Peyer's patch (tissue), 4 donors: ENCODE results near the gene AOPEP. TPM values are rescaled to one million over a fixed set of nuclear protein-coding genes. Genes with fewer than 3 reads are reported as not detected.

Experiments used
- DNase-seq, 3 donors: peaks; one replicate each; pipeline ENCODE4 v3.0.0-alpha.2; 2017 to 2019
- H3K27ac ChIP-seq, 4 donors: fragments of 200-600 bp; sonication (generic); one replicate each; pipeline ENCODE4 v1.5.1; 2016 to 2019
- H3K27me3 ChIP-seq, 2 donors: fragments of 200-600 bp; sonication (generic); one replicate each; pipeline ENCODE4 v1.5.1; 2019
- H3K36me3 ChIP-seq, 3 donors: fragments of 200-600 bp; sonication (generic); one replicate each; pipeline ENCODE4 v1.5.1; 2016 to 2019
- H3K4me1 ChIP-seq, 4 donors: fragments of 200-600 bp; sonication (generic); one replicate each; pipeline ENCODE4 v1.5.1; 2016 to 2019
- H3K4me3 ChIP-seq, 4 donors: fragments of 200-600 bp; sonication (generic); 1 replicate in 3 of 4; 2 replicates in 1 of 4; pipeline ENCODE4 v1.5.1; 2016 to 2019; ENCODE audit warnings: mild to moderate bottlenecking in 1 of 4
- H3K9me3 ChIP-seq, 4 donors: fragments of 200-600 bp; sonication (generic); one replicate each; pipeline ENCODE4 v1.5.1; 2016 to 2019; ENCODE audit warnings: mild to moderate bottlenecking in 1 of 4
- POLR2A ChIP-seq, 2 donors: fragments of 450-650 bp; IDR thresholded peaks; one replicate each; pipeline ENCODE4 v1.5.1; 2017; ENCODE audit warnings: antibody characterized with exemption in 2 of 2, mild to moderate bottlenecking in 2 of 2, moderate library complexity in 2 of 2
- total RNA-seq, 4 donors: library from RNA; depleted of rRNA; stranded (reverse); fragments of >200 nt; gene quantifications; one replicate each; pipeline ENCODE4 v1.1.0, GENCODE V29; 2016
- TF ChIP-seq, protein P1 (sequence below), 6 experiments: fragments of 450-650 bp in 4 of 6; fragments of 200-600 bp in 2 of 6; sonication (generic) in 1 of 6; IDR thresholded peaks; one replicate each; pipeline ENCODE4 v1.5.1; 2017 to 2019; ENCODE audit warnings: antibody characterized with exemption in 6 of 6, mild to moderate bottlenecking in 3 of 6, moderate library complexity in 1 of 6

The AOPEP gene
- total RNA-seq, 4 donors from 2014 or later = 83.5 to 272 (median 117) TPM

DNA sequence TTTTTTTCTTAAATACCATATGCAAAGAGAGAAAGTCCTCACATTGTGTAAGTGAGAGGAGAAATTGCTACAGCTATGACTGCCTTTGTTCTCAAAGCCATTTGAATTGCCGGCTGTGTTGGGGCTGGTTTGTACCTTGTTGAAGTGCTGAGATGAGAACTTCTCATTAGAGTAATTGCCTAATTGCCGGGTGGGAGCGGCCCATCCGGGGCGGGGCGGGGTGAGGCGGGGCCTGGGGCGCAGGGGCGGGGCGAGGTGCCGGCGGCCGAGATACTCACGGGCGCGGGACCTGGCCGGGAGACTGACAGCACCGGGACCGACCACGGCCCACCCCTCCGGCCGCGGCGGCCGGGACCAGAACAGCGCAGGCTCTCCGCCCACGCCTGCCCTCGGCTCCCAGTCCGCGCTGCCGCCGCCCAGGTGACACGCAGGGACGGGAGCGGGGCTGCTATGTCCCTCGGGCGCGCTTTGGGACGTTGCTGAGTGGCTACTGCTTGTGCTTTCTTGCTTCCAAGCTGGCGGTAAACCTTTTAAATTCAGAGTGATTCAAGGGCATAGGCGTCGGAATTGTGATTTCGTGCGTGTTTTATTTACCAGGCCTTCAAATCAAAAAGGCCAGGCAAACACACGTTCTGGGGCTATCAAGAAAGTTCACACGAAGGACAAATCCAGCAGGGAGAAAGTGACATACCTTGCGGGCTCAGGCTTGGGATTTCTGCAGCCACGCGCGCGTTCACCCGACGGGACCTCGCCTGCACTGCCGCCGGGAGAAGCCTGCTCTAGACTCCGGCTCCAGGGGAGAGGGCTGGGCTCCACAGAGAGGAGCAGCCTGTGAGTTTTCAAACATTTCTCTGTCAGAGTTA is 322.0 kb downstream of the AOPEP start:
- Histone ChIP-seq H3K4me1 (peaks cover 0 to 38% (median 4%) of the 10 kb centered on the region in 4 donors), H3K27me3 (no peaks in the 10 kb centered on the region), H3K9me3 (no peaks in the 10 kb centered on the region), H3K27ac (peak overlapping the region; percentile 64 to 89 (median 74)), H3K4me3 (peak overlapping the region; percentile 50 to 68 (median 56)), H3K36me3 (no peaks in the 10 kb centered on the region)
- DNase-seq = peak; percentile 47 to 93 (median 87)
- TF ChIP-seq POLR2A (IDR thresholded peaks at IDR 0.05) = peak; percentile 56 to 73
- TF ChIP-seq, protein P1, sequence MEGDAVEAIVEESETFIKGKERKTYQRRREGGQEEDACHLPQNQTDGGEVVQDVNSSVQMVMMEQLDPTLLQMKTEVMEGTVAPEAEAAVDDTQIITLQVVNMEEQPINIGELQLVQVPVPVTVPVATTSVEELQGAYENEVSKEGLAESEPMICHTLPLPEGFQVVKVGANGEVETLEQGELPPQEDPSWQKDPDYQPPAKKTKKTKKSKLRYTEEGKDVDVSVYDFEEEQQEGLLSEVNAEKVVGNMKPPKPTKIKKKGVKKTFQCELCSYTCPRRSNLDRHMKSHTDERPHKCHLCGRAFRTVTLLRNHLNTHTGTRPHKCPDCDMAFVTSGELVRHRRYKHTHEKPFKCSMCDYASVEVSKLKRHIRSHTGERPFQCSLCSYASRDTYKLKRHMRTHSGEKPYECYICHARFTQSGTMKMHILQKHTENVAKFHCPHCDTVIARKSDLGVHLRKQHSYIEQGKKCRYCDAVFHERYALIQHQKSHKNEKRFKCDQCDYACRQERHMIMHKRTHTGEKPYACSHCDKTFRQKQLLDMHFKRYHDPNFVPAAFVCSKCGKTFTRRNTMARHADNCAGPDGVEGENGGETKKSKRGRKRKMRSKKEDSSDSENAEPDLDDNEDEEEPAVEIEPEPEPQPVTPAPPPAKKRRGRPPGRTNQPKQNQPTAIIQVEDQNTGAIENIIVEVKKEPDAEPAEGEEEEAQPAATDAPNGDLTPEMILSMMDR (IDR thresholded peaks at IDR 0.05) = no peak

DNA sequence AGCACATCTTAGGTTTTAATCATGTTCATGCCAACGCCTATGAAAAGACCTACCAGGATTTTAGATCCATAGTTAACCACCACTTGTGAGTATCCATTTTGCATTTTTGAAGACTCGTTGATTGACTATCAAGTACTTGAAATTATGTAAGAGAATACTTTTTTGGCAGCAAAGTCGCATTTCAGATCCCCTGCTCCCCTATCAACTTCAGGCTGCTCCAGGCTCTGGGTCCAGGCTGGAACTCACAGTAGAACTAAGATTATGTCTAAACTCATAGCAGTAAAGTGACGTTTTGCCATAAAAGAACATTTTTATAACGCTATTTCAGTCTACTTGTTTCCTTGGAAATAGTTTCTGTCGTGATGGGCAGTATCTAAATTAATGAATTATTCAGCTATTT is 323.3 kb downstream of the AOPEP start:
- no peak for DNase-seq
- Histone ChIP-seq H3K27me3 (no peaks in the 10 kb centered on the region), H3K27ac (peak overlapping the region in 3 of 4 donors; percentile 22 to 89 (median 22)), H3K36me3 (no peaks in the 10 kb centered on the region), H3K4me3 (peak overlapping the region in 2 of 4 donors; percentile 3 to 68), H3K9me3 (no peaks in the 10 kb centered on the region), H3K4me1 (peaks cover 0 to 32% (median 4%) of the 10 kb centered on the region in 4 donors)
- no peak for TF ChIP-seq POLR2A (IDR thresholded peaks at IDR 0.05)
- TF ChIP-seq, protein P1 (IDR thresholded peaks at IDR 0.05) = no peak

DNA sequence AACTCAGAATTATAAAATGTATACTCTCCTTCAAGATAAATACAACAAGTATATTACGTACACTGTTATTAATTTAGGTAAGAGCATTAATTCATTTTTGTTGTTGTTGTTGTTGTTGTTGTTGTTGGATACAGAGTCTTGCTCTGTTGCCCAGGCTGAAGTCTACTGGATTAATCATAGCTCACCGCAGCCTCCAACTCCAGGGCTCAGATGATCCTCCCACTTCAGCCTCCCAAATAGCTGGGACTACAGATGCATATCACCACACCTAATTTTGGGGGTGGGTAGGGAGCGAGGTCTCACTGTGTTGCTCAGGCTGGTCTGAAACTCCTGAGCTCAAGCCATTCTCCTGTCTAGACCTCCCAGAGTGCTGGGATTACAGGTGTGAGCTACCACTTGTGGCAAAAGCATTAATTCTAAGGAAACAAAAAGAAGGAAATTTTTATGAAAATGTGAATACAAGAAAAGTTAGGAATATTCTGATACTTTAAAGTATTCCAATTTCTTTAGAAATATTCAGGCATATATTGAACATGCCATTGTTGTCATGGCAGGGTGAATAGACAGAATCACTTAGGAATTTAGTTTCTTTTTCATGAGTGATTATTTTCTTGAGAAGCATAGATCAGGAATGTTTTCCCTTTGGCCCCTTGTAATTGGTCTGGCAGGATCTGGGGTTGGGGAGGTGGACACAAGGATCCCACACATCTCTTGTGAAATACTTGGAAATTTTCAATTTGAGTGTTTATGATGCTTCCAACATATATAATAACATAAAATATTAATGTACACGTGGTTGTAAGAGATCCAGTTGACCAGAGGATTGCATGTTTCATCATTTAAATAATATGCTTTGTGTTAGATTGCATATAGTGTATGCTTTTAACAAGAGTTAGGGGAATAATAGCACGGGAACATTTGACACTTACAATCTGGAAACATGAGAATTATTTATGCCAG is 327.4 kb downstream of the AOPEP start:
- no peak for TF ChIP-seq POLR2A (IDR thresholded peaks at IDR 0.05)
- TF ChIP-seq, protein P1 (IDR thresholded peaks at IDR 0.05) = no peak
- no peak for DNase-seq
- Histone ChIP-seq H3K4me1 (peaks cover 0 to 31% (median 3%) of the 10 kb centered on the region in 4 donors), H3K36me3 (no peaks in the 10 kb centered on the region), H3K27ac (peak overlapping the region in 1 of 4 donors; percentile 81), H3K27me3 (no peaks in the 10 kb centered on the region), H3K9me3 (no peaks in the 10 kb centered on the region), H3K4me3 (no peak overlapping the region)

DNA sequence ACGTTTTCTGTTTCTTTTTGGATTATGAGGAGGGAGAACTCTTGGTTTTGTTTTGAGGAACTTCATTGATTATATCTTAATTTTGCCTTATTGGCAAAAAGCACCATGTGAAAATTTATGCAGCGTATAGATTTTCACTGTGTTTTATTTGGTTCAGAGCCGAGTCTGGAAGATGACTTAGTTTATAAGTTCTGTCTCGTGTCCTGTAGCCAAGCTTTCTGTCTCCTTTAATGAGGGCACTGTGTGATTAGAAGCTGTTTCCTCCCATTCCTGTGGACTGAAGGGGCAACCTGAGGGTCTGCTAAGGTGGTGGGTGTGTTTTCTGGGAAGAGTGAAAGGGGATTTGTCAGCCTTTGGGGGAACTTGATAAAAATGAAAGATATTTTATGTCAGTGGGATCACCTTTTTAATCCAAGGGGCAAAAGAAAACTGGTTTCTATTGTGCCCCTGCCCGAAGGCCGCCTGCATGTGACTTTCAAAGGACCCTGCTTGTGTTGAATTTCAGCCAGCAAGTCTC is 328.9 kb downstream of the AOPEP start:
- Histone ChIP-seq H3K27ac (peak overlapping the region in 3 of 4 donors; percentile 45 to 81 (median 49)), H3K4me3 (peak overlapping the region in 1 of 4 donors; percentile 23), H3K9me3 (no peaks in the 10 kb centered on the region), H3K27me3 (no peaks in the 10 kb centered on the region), H3K36me3 (no peaks in the 10 kb centered on the region), H3K4me1 (peaks cover 0 to 16% (median 2%) of the 10 kb centered on the region in 4 donors)
- DNase-seq = no peak
- TF ChIP-seq, protein P1 (IDR thresholded peaks at IDR 0.05) = no peak
- no peak for TF ChIP-seq POLR2A (IDR thresholded peaks at IDR 0.05)
